Measurements from ENCODE around the gene DENND1A.
"Not testable (repeated sequence)": the region's sequence is repeated elsewhere in the genome, so short reads cannot be mapped to it uniquely, and the experiment has no call there.

GRCh38 chr9:123728571-123728970, 201.4 kb downstream of the DENND1A start:
- TF ChIP-seq CTCF (IDR thresholded peaks at IDR 0.05); EP300 (IDR thresholded peaks at IDR 0.05); POLR2A (IDR thresholded peaks at IDR 0.05; ENCODE audit: low read depth); POLR2AphosphoS5 (IDR thresholded peaks at IDR 0.05): not testable (repeated sequence)
